SK-N-SH (cell line): ENCODE measurements around the gene ZC3HAV1L.

ENCODE experiments used
- CTCF ChIP-seq: fragments of 200-600 bp; sonication (generic); IDR thresholded peaks from 2 replicates; pipeline ENCODE4 v1.6.1; 2017; ENCODE audit warnings: antibody characterized with exemption, mild to moderate bottlenecking, moderate library complexity
- IRF3 ChIP-seq: fragments of 150-350 bp; IDR thresholded peaks from 2 replicates; pipeline ENCODE4 v1.6.1; 2016; ENCODE audit warnings: mild to moderate bottlenecking, low read depth, low read length
- JUND ChIP-seq: IDR thresholded peaks from 2 replicates; pipeline ENCODE4 v1.4.0; 2012
- RAD21 ChIP-seq: IDR thresholded peaks from 2 replicates; pipeline ENCODE4 v1.6.1; 2012; ENCODE audit warnings: mild to moderate bottlenecking, low read length
- TF ChIP-seq, protein P1 (sequence below): IDR thresholded peaks from 2 replicates; pipeline ENCODE4 v1.6.1; 2012; ENCODE audit warnings: mild to moderate bottlenecking, low read depth, low read length, moderate library complexity

DNA sequence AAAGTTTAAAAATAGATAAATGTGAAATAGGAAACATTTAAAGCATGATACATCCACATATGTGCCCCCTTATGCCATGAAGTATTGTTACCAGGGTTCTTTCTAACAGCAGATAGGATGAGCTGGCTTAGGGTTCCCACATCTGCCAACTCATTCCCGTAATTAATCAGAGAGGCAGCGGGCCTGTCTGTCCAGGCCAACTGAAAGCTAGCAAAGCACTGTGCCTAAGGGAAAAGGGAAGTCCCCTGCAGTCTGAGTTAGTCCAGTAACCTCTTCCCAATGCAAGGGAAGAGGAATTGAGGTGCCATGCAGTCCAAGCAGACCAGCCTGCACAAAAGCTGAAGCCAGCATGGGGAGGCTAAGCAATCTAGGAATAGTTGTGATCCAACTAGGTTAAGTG lies 18.3 kb upstream of the ZC3HAV1L start:
- TF ChIP-seq, protein P1, sequence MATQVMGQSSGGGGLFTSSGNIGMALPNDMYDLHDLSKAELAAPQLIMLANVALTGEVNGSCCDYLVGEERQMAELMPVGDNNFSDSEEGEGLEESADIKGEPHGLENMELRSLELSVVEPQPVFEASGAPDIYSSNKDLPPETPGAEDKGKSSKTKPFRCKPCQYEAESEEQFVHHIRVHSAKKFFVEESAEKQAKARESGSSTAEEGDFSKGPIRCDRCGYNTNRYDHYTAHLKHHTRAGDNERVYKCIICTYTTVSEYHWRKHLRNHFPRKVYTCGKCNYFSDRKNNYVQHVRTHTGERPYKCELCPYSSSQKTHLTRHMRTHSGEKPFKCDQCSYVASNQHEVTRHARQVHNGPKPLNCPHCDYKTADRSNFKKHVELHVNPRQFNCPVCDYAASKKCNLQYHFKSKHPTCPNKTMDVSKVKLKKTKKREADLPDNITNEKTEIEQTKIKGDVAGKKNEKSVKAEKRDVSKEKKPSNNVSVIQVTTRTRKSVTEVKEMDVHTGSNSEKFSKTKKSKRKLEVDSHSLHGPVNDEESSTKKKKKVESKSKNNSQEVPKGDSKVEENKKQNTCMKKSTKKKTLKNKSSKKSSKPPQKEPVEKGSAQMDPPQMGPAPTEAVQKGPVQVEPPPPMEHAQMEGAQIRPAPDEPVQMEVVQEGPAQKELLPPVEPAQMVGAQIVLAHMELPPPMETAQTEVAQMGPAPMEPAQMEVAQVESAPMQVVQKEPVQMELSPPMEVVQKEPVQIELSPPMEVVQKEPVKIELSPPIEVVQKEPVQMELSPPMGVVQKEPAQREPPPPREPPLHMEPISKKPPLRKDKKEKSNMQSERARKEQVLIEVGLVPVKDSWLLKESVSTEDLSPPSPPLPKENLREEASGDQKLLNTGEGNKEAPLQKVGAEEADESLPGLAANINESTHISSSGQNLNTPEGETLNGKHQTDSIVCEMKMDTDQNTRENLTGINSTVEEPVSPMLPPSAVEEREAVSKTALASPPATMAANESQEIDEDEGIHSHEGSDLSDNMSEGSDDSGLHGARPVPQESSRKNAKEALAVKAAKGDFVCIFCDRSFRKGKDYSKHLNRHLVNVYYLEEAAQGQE: no peak
- TF ChIP-seq IRF3 (no peak), CTCF (no peak), JUND (no peak), RAD21 (0 out of 2 replicates have a peak, but pooled peaks have one; percentile 8)
